Measurements from ENCODE around the gene GJB2.

The GJB2 gene

GRCh38 chr13:20192836-20193161 lies at the start of gene GJB2:
Gene GJB2 (minus strand): TSS chr13:20192938. CDS start chr13:20189581, 3,357 bp downstream.
- no peak for DNase-seq (ENCODE audit: low read depth in 2 of 2)

GRCh38 chr13:20241593-20241992 lies 48.9 kb upstream of the GJB2 start:
- no peak for DNase-seq (ENCODE audit: low read depth in 2 of 2)

- DNase-seq (ENCODE audit: low read depth in 2 of 2): no peak
Measured at GRCh38 chr13:20239748-20240147, 47.0 kb upstream of the GJB2 start.

- DNase-seq (ENCODE audit: low read depth in 2 of 2): no peak
Measured at GRCh38 chr13:20232556-20233277, 40.0 kb upstream of the GJB2 start.

- no peak for DNase-seq (ENCODE audit: low read depth in 2 of 2)
Measured at GRCh38 chr13:20231839-20232555, 39.3 kb upstream of the GJB2 start, which contains the start of gene GJB6. Gene GJB6 (minus strand): TSS chr13:20232319. CDS start chr13:20223480, 8,839 bp downstream.

- no peak for DNase-seq (ENCODE audit: low read depth in 2 of 2)
Measured at GRCh38 chr13:20230913-20231838, 38.4 kb upstream of the GJB2 start.

- no peak for DNase-seq (ENCODE audit: low read depth in 2 of 2)
Measured at GRCh38 chr13:20227730-20228129, 35.0 kb upstream of the GJB2 start.

- no peak for DNase-seq (ENCODE audit: low read depth in 2 of 2)
Measured at GRCh38 chr13:20227288-20227687, 34.5 kb upstream of the GJB2 start.

- DNase-seq (ENCODE audit: low read depth in 2 of 2): no peak
Measured at GRCh38 chr13:20222553-20222952, 29.8 kb upstream of the GJB2 start.

- no peak for DNase-seq (ENCODE audit: low read depth in 2 of 2)
Measured at GRCh38 chr13:20221772-20222171, 29.0 kb upstream of the GJB2 start.

GRCh38 chr13:20219577-20219976 lies 26.8 kb upstream of the GJB2 start:
- DNase-seq (ENCODE audit: low read depth in 2 of 2): no peak

- no peak for DNase-seq (ENCODE audit: low read depth in 2 of 2)
Measured at GRCh38 chr13:20217168-20217567, 24.4 kb upstream of the GJB2 start.

GRCh38 chr13:20209948-20210347 lies 17.2 kb upstream of the GJB2 start:
- DNase-seq (ENCODE audit: low read depth in 2 of 2): no peak

GRCh38 chr13:20206698-20207235 lies 14.0 kb upstream of the GJB2 start:
- no peak for DNase-seq (ENCODE audit: low read depth in 2 of 2)

GRCh38 chr13:20206065-20206697 lies 13.4 kb upstream of the GJB2 start:
- DNase-seq (ENCODE audit: low read depth in 2 of 2): no peak

GRCh38 chr13:20198781-20199180 lies 6.0 kb upstream of the GJB2 start:
- DNase-seq (ENCODE audit: low read depth in 2 of 2): no peak

- no peak for DNase-seq (ENCODE audit: low read depth in 2 of 2)
Measured at GRCh38 chr13:20197361-20197834, 4.7 kb upstream of the GJB2 start.

GRCh38 chr13:20195801-20196200 lies 3.1 kb upstream of the GJB2 start:
- no peak for DNase-seq (ENCODE audit: low read depth in 2 of 2)

- no peak for DNase-seq (ENCODE audit: low read depth in 2 of 2)
Measured at GRCh38 chr13:20193907-20194631, 1.3 kb upstream of the GJB2 start.

- no peak for DNase-seq (ENCODE audit: low read depth in 2 of 2)
Measured at GRCh38 chr13:20193162-20193906, 596 bp upstream of the GJB2 start.

Measured in stimulated activated CD8-positive, alpha-beta memory T cell treated with anti-CD3 and anti-CD28 coated beads, Interleukin-7, amount 100 ng/mL, for 4 hours (primary cell).